HG02884 (cell line): ENCODE data around the gene ENTPD5.
"Not testable (repeated sequence)": the region's sequence is repeated elsewhere in the genome, so short reads cannot be mapped to it uniquely, and the experiment has no call there.

Source experiments
- ATAC-seq: cut with Tn5 transposase; IDR thresholded peaks from one replicate; pipeline ENCODE4 v1.9.1; 2021; ENCODE audit warnings: mild to moderate bottlenecking, moderate library complexity; ENCODE audit not compliant: unreplicated experiment

ENTPD5 gene

DNA sequence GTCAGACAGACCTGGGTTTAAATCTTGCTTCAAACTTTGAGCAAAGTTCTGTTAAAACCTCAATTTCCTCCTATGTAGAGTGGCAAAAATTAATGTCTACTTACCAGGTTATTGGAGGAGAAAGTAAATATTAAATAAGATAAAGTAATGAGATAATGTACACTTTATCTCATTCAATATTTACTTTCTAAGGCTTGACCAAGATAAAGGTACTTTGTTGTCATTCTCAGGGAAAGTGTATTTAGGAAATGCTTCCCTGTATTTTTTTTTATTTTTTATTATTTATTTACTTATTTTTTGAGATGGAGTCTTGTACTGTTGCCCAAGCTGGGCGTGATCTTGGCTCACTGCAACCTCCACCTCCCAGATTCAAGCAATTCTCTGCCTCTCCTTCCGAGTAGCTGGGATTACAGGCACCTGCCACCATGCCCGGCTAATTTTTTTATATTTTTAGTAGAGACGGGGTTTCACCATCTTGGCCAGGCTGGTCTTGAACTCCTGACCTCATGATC is 73.9 kb downstream of the ENTPD5 start:
- no peak for ATAC-seq

DNA sequence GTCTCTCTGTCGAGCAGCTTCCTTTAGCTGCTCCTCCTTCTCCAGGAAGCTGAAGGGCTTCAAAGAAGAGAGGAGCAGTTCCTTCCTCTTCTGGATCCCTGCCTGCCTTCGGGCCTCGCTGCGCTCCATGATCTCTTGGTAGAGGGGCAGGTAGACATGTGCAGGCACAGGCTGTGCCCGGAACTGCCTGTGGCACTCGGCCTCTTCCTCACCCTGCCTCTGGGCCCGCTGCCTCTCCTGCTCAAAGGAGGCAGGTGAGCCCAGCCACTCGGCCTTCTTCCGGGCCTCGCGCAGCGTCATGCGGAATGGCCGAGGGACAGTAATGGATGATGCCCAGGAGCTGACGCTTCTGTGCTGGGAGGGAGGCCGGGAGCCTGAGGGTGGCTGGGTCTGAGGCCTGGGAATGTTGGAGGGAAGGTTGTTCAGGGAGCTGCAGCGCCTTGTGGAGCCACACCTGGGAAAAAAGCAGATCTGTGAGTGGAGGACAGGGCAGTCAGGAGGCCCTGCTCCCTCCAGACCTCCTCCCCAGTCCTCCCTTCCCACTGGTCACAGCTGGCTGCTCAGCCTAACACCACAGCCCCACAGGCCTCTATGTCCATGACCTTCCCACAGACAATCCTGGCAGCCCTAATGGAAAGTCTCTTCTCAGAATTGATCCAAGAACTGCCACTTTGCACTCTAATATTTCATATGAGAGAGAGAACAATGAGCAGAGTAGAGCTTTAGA is 74.5 kb downstream of the ENTPD5 start:
- ATAC-seq, result no peak

DNA sequence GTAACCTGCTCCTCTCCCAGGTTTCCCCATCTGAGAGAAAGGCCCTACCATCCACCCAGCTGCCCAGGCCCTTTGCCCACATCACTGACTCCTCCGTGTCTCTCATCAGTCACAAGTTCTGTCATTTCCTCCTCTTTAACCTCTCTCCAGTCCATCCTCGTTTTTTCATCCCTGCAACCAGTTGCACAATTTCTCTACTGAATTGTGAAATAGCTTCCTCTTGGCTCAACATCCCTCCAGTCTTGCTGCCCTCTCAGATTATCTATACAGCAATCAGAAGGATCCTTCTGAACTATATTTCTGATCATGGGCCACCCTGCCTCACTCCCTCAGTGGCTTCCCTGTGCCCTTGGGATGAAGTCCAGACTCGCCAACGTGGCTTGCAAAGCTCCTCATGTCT is 76.0 kb downstream of the ENTPD5 start:
- ATAC-seq, result no peak

DNA sequence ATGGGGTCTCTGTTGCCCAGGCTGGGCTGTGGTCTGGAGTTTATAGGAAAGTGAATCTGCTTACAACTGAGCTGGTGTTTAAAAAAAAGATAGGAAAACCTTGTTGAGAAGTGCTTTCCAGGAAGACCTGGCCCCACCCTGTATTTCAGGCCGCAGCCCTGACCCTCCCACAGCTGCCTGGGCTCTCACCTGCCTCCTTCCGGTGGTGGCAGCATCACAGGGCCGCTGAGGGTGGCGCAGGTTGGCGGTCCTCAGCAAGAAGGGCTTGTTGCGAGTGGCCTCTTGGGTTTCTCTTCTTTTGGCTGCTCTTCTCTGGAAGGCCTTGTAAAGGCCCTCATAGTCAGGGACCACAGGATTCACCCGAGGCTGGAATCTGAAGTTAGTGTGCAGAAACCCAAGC is 76.9 kb downstream of the ENTPD5 start:
- ATAC-seq, result no peak

DNA sequence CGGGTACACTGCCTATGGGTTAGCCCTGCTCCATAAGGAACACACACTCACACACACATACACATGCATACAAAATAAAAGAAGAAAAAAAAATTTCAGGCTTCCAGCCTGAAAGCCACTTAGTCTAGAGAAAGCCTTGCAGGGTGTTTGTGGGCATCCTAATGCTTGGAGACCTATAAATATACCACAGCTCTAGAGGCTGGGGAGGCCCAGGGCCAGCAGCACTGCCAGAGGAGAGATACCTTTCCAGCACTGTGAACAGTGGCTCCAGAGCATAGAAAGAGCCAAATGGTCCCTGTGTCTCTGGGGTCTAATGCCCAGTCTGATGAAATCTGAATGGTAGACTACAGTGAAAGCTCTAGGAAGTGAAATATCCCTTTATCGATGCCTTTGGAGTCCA is 82.1 kb downstream of the ENTPD5 start:
- no peak for ATAC-seq

DNA sequence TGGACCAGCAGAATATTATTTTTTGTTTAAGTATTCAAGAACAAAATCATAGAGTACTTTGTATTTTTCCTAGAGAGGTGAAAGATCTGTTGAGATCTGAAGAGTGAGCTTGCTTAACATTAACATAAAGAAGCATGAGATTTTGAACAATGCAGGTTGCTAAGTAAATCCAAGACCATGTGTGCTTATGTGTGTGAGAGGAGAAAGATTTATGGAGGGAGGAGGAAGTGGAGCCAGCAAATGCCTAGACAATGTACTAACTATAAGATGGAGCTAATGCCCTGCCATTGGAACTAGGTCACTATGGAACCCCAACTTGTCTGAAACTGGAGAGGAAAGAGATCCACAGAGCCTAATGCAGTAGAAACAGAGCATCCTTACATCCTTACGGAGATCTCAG is 82.5 kb downstream of the ENTPD5 start:
- no peak for ATAC-seq

DNA sequence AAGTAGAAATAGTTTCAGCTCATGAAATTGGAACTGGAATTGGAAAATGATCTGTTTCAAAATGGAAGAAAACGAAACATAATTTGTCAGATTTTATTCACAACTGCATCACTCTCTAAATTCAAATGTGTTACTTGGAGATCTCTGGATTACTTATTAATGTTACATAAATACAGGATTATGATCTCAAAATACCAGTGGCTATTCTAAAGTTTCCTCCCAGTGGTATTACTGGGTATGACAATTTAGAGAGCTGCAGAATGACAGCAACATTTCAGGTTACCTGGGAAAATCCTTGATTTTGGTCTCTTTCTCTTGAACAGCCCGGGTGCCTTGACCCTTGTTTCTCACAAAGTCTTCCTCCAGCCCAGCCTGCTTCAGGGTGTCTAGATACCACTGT is 83.4 kb downstream of the ENTPD5 start:
- no peak for ATAC-seq

DNA sequence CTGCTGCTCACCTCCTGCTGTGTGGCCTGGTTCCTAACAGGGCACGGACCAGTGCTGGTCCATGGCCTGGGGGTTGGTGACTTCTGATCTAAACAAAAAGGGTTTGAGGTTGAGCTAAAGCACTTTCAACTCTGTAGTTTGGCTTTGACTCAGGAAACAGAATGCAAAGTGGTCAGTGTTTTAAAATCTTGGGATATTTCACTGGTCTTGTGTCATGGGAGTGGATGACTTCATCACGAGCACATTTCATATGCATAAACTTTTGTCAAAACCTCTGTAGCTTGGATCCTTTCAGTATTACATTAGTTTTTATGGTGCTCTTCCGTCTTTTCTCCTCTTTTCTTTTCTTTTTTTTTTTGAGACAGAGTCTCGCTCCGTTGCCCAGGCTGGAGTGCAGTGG is 94.8 kb downstream of the ENTPD5 start:
- no peak for ATAC-seq

DNA sequence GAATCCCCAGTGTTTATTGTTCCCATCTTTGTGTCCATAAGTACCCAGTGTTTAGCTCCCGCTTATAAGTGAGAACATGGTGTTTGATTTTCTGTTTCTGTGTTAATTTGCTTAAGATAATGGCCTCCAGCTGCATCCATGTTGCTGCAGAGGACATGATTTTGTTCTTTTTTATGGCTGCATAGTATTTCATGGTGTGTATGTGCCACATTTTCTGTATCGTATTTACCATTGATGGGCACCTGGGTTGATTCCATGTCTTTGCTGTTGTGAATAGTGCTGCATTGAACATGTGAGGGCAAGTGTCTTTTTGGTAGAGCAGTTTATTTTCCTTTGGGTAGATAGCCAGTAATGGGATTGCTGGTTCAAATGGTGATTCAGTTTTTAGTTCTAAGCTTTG is 99.6 kb downstream of the ENTPD5 start:
- ATAC-seq, result not testable (repeated sequence)

DNA sequence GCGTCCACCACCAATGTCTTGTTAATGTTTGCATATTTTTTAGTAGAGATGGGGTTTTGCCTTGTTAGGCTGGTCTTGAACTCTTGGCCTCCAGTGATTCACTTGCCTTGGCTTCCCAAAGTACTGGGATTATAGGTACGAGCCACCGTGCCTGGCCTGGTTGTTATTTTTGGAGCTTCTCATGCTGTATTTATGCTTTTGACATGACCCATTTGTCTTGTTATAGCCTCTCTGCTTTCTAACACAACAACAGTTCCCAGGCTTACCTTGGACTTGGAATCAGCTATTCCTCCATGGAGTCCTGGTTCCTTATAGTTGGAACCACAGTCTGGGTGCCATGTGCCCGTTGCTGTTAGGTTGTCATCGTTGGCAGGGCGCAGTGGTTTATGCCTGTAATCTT is 102.8 kb downstream of the ENTPD5 start:
- no peak for ATAC-seq

DNA sequence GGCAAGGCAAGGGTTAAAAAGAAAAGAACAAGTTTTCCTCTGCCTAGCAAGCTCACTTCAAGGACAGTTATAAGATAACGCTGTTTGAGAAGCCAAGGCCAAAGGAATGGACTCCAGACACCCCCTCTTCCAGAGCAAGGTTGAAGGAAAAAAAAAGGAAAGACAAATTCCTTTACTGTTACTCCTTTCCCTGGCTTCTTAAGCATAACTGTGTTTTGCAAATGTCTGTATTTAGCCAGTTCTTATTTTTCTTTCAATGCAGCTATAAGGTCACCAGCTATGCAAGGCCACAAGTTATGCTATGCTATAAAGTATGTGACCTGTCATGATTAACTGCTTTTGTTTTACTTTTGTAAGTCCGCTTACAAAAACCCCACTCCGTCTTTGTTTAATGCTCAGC is 105.8 kb downstream of the ENTPD5 start:
- ATAC-seq, result no peak

DNA sequence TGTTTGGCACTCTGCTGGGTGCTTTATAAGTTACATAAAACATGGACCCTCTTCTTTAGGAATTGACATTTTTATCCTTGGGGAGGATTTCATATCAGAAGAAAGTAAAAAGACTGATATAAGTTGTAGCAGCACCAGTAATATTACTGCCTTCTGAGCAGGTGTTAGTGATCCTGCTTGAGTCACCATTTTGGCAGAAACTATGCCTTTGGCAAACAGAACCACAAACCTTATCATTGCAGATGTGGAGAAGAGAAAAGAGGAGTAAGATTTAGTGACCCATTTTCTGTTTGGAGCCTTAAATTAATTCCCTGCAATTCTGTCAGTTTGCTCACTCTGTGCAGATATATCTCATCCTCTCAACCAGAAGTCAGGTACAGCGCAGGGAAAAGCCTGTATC is 109.4 kb downstream of the ENTPD5 start:
- no peak for ATAC-seq
